Measurements from ENCODE around the gene CCDC13.
A peak's percentile ranks its signal among the peaks of the same experiment; 100 is the strongest.

Gene CCDC13

GRCh38 chr3:42752961-42753360 is 20.1 kb downstream of the CCDC13 start:
- DNase-seq (ENCODE audit: low read depth in 1 of 2, low spot score in 1 of 2) = no peak

- no peak for DNase-seq (ENCODE audit: low read depth in 1 of 2, low spot score in 1 of 2)
These were observed 20.6 kb downstream of the CCDC13 start for GRCh38 chr3:42752441-42752840.

GRCh38 chr3:42751609-42752008 is 21.4 kb downstream of the CCDC13 start:
- DNase-seq (ENCODE audit: low read depth in 1 of 2, low spot score in 1 of 2) = no peak

- DNase-seq (ENCODE audit: low read depth in 1 of 2, low spot score in 1 of 2) = no peak
These were observed 22.2 kb downstream of the CCDC13 start for GRCh38 chr3:42750834-42751233.

GRCh38 chr3:42749753-42750231 is 23.3 kb downstream of the CCDC13 start:
- no peak for DNase-seq (ENCODE audit: low read depth in 1 of 2, low spot score in 1 of 2)

GRCh38 chr3:42749025-42749752 is 23.9 kb downstream of the CCDC13 start:
- no peak for DNase-seq (ENCODE audit: low read depth in 1 of 2, low spot score in 1 of 2)

GRCh38 chr3:42747581-42747980 is 25.5 kb downstream of the CCDC13 start:
- DNase-seq (ENCODE audit: low read depth in 1 of 2, low spot score in 1 of 2) = peak in 1 of 2 donors; percentile 27

GRCh38 chr3:42746455-42747450 is 26.3 kb downstream of the CCDC13 start:
- DNase-seq (ENCODE audit: low read depth in 1 of 2, low spot score in 1 of 2) = no peak

GRCh38 chr3:42745776-42746454 is 27.1 kb downstream of the CCDC13 start:
- DNase-seq (ENCODE audit: low read depth in 1 of 2, low spot score in 1 of 2) = no peak

- no peak for DNase-seq (ENCODE audit: low read depth in 1 of 2, low spot score in 1 of 2)
These were observed 27.7 kb downstream of the CCDC13 start for GRCh38 chr3:42745291-42745745.

GRCh38 chr3:42743204-42743995 is 29.7 kb downstream of the CCDC13 start:
- no peak for DNase-seq (ENCODE audit: low read depth in 1 of 2, low spot score in 1 of 2)

- no peak for DNase-seq (ENCODE audit: low read depth in 1 of 2, low spot score in 1 of 2)
These were observed 30.4 kb downstream of the CCDC13 start for GRCh38 chr3:42742688-42743087.

- no peak for DNase-seq (ENCODE audit: low read depth in 1 of 2, low spot score in 1 of 2)
These were observed 30.8 kb downstream of the CCDC13 start for GRCh38 chr3:42742259-42742658.

GRCh38 chr3:42741796-42742195 is 31.3 kb downstream of the CCDC13 start:
- DNase-seq (ENCODE audit: low read depth in 1 of 2, low spot score in 1 of 2) = no peak

GRCh38 chr3:42739401-42740158 is 33.5 kb downstream of the CCDC13 start:
- DNase-seq (ENCODE audit: low read depth in 1 of 2, low spot score in 1 of 2) = no peak

GRCh38 chr3:42736531-42736930 is 36.5 kb downstream of the CCDC13 start:
- DNase-seq (ENCODE audit: low read depth in 1 of 2, low spot score in 1 of 2) = no peak

GRCh38 chr3:42736081-42736480 is 37.0 kb downstream of the CCDC13 start:
- DNase-seq (ENCODE audit: low read depth in 1 of 2, low spot score in 1 of 2) = no peak

- DNase-seq (ENCODE audit: low read depth in 1 of 2, low spot score in 1 of 2) = no peak
These were observed 37.4 kb downstream of the CCDC13 start for GRCh38 chr3:42735615-42736014.

- DNase-seq (ENCODE audit: low read depth in 1 of 2, low spot score in 1 of 2) = no peak
These were observed 38.0 kb downstream of the CCDC13 start for GRCh38 chr3:42735019-42735418.
